ENCODE measurements around the gene LY6G6C.

LY6G6C gene

GRCh38 chr6:31762878-31763618 lies 41.5 kb upstream of the LY6G6C start:
- H3K27ac ChIP-seq (ENCODE audit: poor library complexity, severe bottlenecking): peak overlapping the region; percentile 6
- peaks cover 27% of the 10 kb centered on the region for H3K36me3 ChIP-seq (ENCODE audit: low read depth)
- no peaks in the 10 kb centered on the region for H3K27me3 ChIP-seq (ENCODE audit: insufficient read depth, poor library complexity, severe bottlenecking)
- DNase-seq (ENCODE audit: low spot score) (no peak), ATAC-seq (ENCODE audit: low read depth) (peak; percentile 15; the same call in 1 of the 3 replicates)
- TF ChIP-seq, protein P1, sequence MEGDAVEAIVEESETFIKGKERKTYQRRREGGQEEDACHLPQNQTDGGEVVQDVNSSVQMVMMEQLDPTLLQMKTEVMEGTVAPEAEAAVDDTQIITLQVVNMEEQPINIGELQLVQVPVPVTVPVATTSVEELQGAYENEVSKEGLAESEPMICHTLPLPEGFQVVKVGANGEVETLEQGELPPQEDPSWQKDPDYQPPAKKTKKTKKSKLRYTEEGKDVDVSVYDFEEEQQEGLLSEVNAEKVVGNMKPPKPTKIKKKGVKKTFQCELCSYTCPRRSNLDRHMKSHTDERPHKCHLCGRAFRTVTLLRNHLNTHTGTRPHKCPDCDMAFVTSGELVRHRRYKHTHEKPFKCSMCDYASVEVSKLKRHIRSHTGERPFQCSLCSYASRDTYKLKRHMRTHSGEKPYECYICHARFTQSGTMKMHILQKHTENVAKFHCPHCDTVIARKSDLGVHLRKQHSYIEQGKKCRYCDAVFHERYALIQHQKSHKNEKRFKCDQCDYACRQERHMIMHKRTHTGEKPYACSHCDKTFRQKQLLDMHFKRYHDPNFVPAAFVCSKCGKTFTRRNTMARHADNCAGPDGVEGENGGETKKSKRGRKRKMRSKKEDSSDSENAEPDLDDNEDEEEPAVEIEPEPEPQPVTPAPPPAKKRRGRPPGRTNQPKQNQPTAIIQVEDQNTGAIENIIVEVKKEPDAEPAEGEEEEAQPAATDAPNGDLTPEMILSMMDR (IDR thresholded peaks at IDR 0.05; ENCODE audit: poor library complexity, severe bottlenecking): no peak
- no peaks in the 10 kb centered on the region for H3K9me3 ChIP-seq (ENCODE audit: severe bottlenecking)
- no peak overlapping the region for H3K4me3 ChIP-seq (ENCODE audit: severe bottlenecking)
- peaks cover 3% of the 10 kb centered on the region for H3K4me1 ChIP-seq (ENCODE audit: insufficient read depth, poor library complexity, severe bottlenecking)

DNA sequence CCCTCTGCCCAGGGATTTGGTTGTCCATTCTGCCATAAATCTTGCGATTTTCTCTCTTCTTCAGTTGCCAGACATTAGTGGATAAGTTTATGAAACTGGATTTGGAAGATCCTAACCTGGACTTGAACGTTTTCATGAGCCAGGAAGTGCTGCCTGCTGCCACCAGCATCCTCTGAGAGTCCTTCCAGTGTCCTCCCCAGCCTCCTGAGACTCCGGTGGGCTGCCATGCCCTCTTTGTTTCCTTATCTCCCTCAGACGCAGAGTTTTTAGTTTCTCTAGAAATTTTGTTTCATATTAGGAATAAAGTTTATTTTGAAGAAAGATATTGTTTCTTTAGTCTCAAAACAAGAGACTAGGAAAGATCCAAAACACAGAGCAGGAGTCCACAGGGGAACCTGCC lies 40.8 kb upstream of the LY6G6C start, which contains the start of gene SAPCD1:
Gene SAPCD1, plus strand, starts transcription at position 301 of the 400 bp plus-strand sequence. CDS start 399 bp downstream, outside the sequence.
- TF ChIP-seq, protein P1 (IDR thresholded peaks at IDR 0.05; ENCODE audit: poor library complexity, severe bottlenecking): no peak
- Histone ChIP-seq H3K4me3 (ENCODE audit: severe bottlenecking) (no peak within 1 kb of the TSS), H3K27ac (ENCODE audit: poor library complexity, severe bottlenecking) (peak within 1 kb of the TSS; percentile 6), H3K4me1 (ENCODE audit: insufficient read depth, poor library complexity, severe bottlenecking) (peaks cover 3% of the 10 kb centered on the region), H3K9me3 (ENCODE audit: severe bottlenecking) (no peaks in the 10 kb centered on the region), H3K27me3 (ENCODE audit: insufficient read depth, poor library complexity, severe bottlenecking) (no peaks in the 10 kb centered on the region), H3K36me3 (ENCODE audit: low read depth) (peaks cover 28% of the 10 kb centered on the region)
- DNase-seq (ENCODE audit: low spot score) (no peak), ATAC-seq (ENCODE audit: low read depth) (no peak)

DNA sequence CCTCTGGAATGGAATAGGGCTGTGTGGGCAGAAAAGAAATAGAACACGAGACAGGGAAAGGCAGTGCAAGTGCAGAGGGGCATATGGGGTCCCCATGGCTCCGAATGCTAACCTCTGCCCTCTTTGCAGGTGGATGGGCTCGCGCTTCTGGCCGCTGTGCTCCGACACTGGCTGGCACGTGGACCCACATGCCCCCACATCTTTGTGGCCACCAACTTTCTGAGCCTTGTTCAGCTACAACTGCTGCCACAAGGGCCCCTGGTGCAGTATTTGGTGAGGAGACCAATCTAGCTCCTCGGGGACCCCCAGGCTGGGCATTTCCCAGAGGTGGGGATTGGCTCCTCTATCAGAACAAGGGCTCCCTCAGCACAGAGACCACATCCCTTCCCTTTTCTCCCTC lies 39.8 kb upstream of the LY6G6C start:
- H3K4me3 ChIP-seq (ENCODE audit: severe bottlenecking): no peak overlapping the region
- no peak for ATAC-seq (ENCODE audit: low read depth)

GRCh38 chr6:31760790-31761189 lies 39.2 kb upstream of the LY6G6C start:
- TF ChIP-seq, protein P1 (IDR thresholded peaks at IDR 0.05; ENCODE audit: poor library complexity, severe bottlenecking): no peak
- Histone ChIP-seq H3K27me3 (ENCODE audit: insufficient read depth, poor library complexity, severe bottlenecking) (no peaks in the 10 kb centered on the region), H3K36me3 (ENCODE audit: low read depth) (peaks cover 28% of the 10 kb centered on the region), H3K9me3 (ENCODE audit: severe bottlenecking) (no peaks in the 10 kb centered on the region), H3K27ac (ENCODE audit: poor library complexity, severe bottlenecking) (no peak overlapping the region), H3K4me1 (ENCODE audit: insufficient read depth, poor library complexity, severe bottlenecking) (peaks cover 3% of the 10 kb centered on the region), H3K4me3 (ENCODE audit: severe bottlenecking) (no peak overlapping the region)
- DNase-seq (ENCODE audit: low spot score): no peak
- ATAC-seq (ENCODE audit: low read depth): no peak

More for the DNA sequence above, 39.8 kb upstream of the LY6G6C start:
- no peak for DNase-seq (ENCODE audit: low spot score)
- Histone ChIP-seq H3K4me1 (ENCODE audit: insufficient read depth, poor library complexity, severe bottlenecking) (peaks cover 3% of the 10 kb centered on the region), H3K27ac (ENCODE audit: poor library complexity, severe bottlenecking) (no peak overlapping the region), H3K27me3 (ENCODE audit: insufficient read depth, poor library complexity, severe bottlenecking) (no peaks in the 10 kb centered on the region), H3K9me3 (ENCODE audit: severe bottlenecking) (no peaks in the 10 kb centered on the region), H3K36me3 (ENCODE audit: low read depth) (peaks cover 28% of the 10 kb centered on the region)
- TF ChIP-seq, protein P1 (IDR thresholded peaks at IDR 0.05; ENCODE audit: poor library complexity, severe bottlenecking): no peak

GRCh38 chr6:31758281-31758680 lies 36.7 kb upstream of the LY6G6C start:
- Histone ChIP-seq H3K9me3 (ENCODE audit: severe bottlenecking) (no peaks in the 10 kb centered on the region), H3K27me3 (ENCODE audit: insufficient read depth, poor library complexity, severe bottlenecking) (no peaks in the 10 kb centered on the region), H3K36me3 (ENCODE audit: low read depth) (peaks cover 28% of the 10 kb centered on the region), H3K4me3 (ENCODE audit: severe bottlenecking) (no peak overlapping the region), H3K4me1 (ENCODE audit: insufficient read depth, poor library complexity, severe bottlenecking) (peaks cover 2% of the 10 kb centered on the region), H3K27ac (ENCODE audit: poor library complexity, severe bottlenecking) (no peak overlapping the region)
- DNase-seq (ENCODE audit: low spot score) (no peak), ATAC-seq (ENCODE audit: low read depth) (no peak)
- TF ChIP-seq, protein P1 (IDR thresholded peaks at IDR 0.05; ENCODE audit: poor library complexity, severe bottlenecking): no peak

All from RWPE2 (cell line).